ENCODE data around the gene KRABD2.
"Not testable (repeated sequence)": the region's sequence is repeated elsewhere in the genome, so short reads cannot be mapped to it uniquely, and the experiment has no call there.

The KRABD2 gene

DNA sequence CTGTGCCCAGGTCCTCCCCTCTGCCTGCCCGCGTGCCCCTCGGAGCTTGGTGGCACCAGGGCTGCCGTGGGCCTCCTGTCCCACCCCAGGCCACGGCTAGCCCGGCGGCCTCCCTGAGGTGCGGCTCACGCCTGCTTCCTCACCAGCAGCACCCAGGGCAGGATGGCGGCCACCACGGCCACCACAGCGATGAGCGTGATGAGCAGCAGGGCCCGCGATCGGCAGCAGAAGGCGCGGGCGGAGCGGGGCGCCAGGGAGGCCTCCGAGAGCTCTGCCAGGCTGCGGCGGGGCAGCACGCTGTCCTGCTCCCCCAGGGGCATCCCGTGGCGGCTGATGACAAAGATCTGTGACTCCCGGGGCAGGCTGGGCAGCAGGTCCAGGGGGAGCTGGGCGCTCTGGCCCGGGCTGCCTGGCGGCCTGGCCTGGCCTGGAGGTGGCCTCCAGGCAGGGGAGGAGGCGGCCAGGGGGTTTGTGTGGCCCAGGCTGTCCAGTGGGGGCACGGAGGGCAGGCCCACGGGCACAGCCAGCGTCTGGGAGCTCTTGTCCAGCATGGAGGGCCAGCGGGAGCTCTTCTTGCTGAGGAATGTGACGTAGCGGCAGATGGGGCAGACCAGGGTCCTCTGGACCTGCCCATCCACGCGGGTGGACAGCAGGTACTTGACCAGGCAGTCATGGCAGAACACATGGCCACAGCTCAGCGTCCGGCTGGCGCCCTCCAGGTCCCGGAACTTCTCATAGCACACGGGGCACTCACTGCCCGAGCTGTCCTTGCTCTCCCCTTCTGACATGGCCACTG lies 16.4 kb upstream of the KRABD2 start:
- DNase-seq, result no peak

DNA sequence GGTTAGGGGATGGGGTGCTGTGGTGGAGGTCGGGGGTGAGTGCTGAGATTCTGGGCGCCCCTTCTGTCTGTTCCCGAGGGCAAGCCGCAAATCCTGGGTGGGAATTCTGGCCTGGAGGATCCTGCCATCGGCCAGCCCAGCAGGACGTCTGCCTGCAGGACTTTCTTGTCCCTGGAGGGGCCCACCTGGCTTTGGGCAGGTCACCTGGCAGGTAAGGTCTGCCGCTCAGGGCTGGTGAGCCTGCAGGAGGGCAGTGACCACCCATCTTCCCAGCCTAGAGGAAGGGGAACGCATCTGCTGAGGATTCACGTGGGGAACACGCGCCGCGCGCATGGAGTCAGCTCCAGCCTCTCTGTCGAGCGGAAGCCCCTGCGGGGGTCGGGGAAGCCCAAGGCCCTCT lies 15.8 kb upstream of the KRABD2 start:
- no peak for DNase-seq

GRCh38 chr17:8391711-8392110 lies 15.2 kb upstream of the KRABD2 start:
- DNase-seq, result no peak

DNA sequence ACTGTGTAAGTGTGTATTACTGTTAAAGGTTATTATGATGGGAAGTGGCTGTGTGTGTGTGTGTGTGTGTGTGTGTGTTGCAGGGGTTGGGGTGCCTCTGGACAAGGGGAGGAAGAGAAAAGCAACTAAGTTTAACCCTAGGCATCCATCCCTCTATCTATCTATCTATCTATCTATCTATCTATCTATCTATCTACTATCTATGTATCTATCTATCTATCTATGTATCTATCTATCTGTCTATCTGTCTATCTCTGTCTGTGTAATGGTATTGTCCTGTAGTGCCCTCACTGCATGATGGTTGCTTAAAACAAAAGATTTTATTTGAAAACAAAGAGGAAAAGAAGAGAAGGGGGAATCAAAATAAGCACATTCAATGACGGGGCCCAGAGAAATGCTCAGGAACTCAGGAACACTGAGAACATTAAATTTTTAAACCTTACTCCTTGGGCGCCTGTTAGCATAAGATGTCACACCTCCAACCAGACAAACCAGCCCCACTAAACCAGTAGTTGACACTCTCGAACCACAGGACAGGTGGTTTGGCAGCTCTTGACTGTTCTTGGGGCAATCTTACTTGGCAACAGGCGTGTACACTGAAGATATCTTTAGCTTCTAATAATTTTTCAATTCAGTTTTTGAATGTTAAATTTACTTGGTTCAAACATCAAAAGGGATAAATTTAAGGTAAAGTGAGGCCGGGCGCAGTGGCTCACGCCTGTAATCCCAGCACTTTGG lies 11.6 kb upstream of the KRABD2 start:
- no peak for DNase-seq

DNA sequence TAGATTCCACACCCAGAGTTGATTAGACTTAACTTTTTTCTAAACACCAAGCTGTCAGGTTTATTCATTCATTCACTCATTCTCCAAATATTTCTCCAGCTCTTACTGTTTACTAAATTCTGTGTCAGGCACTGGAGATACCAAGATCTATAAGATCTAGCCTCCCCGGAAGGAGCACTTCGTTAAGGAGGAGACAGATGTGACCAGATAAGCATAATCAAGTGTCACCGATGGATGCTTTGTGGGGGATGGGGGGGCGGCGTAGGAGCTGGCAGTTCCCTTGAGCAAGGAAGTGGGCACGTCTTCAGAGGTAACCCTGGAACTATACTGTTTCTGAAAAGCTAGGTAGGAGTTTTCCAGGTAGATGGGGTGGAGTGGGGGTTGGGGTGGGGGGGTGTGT lies 10.3 kb upstream of the KRABD2 start:
- DNase-seq, result no peak

DNA sequence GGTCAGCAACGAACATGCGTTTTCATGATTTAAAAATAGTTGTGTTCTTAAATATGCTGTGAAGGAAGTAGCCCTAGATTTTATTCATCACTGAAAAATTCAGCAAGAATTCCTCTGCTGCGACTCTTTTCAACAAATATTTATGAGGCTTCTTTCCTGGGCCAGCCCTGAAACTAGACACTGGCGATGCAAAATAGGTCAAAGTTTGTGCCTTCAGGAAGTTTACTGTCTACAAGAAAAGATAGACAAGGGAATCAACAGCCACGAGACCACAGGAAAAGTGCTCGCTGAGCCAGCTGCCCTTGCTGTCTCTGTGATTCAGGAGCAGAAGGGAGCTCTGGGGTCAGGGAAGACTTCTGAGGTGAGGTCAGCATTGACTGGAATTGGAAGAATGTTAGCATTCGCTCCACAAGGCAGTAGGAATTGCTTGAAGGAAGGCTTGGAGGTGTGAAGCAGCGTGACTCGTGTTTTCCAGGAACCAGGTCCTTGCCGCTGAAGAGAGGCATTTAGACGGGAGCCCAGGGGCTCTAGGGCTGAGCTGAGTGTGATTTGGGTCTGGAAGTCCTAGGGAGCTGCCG lies 8.4 kb upstream of the KRABD2 start:
- no peak for DNase-seq

- DNase-seq, result peak; percentile 100
These were observed 6.8 kb upstream of the KRABD2 start, which contains the start of gene RPL26 for GRCh38 chr17:8383143-8383822. Gene RPL26, minus strand, starts transcription at chr17:8383193. Its CDS starts 883 bp downstream, at chr17:8382310.

DNA sequence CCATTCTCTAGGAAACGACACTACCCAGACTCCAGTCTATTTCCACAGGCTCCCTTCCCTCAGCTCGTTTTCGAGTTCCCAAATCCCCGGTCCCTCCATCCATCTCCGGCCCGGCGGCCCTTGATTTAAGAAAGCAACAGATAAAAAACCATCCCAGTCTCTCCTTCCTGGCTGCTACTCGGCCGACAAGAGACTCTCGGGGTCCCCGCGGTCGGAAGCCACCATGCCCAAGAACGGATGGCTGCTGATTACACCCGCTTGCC lies 6.3 kb upstream of the KRABD2 start:
- DNase-seq, result no peak

- DNase-seq, result no peak
These were observed 5.8 kb upstream of the KRABD2 start for GRCh38 chr17:8382052-8382879.

- DNase-seq, result no peak
These were observed 3.5 kb upstream of the KRABD2 start for GRCh38 chr17:8380049-8380448.

GRCh38 chr17:8378117-8378516 lies 1.6 kb upstream of the KRABD2 start:
- not testable (repeated sequence) for DNase-seq

DNA sequence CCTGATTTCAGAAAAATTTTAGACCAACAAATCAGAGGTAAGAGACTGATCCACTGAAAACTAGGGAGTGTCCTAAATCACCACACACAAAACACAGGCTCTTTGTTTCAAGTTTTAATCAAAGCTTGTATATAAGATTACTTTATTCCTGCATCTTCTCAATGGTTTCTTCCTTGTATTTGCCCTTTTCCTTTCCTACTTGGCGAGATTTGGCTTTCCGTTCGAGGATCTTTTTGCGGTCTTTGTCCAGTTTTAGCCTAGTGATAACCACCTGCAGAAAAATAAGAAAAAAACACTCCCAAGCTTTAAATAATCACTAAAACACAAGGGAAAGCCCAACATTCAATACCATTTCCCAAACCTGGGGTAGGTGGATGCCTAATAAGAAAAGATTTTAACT lies 918 bp upstream of the KRABD2 start:
- no peak for DNase-seq

- DNase-seq, result peak; percentile 39
These were observed 705 bp downstream of the KRABD2 start for GRCh38 chr17:8375738-8376259.

DNA sequence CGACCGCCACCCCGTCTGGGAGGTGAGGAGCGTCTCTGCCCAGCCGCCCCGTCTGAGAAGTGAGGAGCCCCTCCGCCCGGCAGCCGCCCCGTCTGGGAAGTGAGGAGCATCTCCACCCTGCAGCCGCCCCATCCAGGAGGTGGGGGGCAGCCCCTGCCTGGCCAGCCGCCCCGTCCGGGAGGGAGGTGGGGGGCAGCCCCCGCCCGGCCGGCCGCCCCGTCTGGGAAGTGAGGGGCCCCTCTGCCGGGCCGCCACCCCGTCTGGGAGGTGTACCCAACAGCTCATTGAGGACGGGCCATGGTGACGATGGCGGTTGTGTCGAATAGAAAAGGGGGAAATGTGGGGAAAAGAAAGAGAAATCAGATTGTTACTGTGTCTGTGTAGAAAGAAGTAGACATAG lies 2.6 kb downstream of the KRABD2 start:
- DNase-seq, result not testable (repeated sequence)

GRCh38 chr17:8372422-8372821 lies 4.1 kb downstream of the KRABD2 start:
- no peak for DNase-seq

DNA sequence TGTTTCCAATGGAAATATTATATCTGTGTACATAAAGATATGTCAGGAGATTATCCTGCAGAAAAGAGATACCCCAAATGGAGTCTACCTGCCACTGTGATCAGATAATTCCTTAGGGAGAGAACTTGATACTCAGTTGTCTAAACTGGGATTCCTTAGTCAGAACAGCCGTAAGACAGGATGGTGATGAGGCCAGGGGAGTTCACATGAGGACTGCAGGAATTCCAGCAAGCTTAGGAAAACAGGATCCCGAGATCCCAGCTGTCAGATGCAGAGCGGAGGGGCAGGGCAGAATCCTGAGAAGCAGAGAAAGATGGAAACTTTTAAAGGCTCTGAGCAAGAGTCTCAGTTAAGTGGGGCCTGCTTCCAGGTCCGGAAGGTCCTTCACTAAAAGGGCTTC lies 4.7 kb downstream of the KRABD2 start:
- DNase-seq, result peak; percentile 25

DNA sequence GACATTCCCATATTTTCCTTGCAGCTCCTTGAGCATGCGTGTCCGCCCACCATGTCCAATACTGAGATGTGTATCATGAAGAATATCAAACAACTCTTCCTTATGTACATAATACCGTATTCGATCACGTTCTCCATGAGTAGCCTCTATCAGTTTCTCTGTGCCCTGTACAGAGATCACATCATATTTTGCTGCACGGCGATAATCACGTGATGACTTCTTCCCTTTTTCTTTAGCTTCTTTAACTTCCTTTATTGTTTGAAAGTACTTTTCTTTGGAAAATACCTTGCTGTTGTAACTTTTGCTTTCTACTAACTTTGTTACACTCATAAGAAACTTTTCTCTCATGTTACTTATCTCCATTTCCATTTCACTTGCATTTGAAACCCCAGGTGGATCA lies 6.6 kb downstream of the KRABD2 start:
- no peak for DNase-seq

DNA sequence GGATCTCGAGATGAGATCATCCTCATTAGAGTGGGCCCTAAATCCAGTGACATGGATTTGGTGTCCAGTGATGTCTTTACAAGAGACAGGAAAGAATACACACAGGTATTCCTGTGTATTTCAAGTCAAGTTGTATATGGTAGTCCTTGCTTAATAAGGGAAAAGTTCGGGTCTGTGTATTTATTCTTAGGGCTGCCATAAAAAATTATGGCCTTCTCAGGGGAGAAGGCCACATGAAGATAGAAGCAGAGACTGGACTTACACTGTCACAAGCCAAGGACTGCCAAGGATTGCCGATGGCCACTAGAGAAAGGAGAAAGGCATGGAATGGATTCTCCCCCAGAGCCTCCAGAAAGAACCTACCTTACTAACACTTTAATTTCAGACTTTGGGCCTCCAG lies 8.3 kb downstream of the KRABD2 start:
- DNase-seq, result no peak

DNA sequence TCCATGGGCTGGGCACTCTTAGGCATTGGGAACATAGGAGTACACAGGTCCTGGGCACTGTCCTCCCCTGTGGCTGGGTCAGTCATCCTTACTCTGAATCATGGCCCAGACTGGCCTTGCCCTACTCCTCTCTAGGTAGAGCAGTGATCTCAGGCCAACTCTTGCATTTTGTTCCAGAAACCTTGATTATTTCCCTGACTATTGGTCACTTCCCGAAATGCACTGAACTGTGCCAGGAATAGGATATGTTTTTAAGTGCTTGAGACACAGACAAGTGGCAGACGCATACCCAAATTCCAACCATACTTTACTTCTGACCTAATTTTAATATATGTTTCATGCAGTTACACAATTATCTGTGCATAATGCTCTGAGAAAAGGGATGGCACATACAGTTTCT lies 10.3 kb downstream of the KRABD2 start:
- DNase-seq, result peak; percentile 37

DNA sequence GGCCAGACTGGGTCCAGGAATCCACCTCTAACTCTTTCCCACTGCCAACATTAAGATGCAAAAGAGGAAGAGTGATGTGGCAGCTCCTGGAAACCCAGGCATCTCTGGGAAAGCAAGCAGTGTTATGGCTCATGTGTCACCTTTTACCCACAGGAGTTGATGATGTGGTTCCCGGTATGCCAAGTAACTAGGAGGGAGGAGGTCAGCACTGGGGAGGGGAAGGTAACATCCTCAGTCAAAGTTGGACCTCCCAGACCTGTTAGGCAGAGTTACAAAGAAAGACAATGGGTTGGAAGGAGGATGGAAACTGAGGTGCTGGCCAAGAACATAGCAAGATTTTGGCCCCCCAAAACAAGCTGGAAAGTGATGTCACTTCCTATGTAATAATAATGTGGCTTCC lies 11.4 kb downstream of the KRABD2 start:
- DNase-seq, result no peak

DNA sequence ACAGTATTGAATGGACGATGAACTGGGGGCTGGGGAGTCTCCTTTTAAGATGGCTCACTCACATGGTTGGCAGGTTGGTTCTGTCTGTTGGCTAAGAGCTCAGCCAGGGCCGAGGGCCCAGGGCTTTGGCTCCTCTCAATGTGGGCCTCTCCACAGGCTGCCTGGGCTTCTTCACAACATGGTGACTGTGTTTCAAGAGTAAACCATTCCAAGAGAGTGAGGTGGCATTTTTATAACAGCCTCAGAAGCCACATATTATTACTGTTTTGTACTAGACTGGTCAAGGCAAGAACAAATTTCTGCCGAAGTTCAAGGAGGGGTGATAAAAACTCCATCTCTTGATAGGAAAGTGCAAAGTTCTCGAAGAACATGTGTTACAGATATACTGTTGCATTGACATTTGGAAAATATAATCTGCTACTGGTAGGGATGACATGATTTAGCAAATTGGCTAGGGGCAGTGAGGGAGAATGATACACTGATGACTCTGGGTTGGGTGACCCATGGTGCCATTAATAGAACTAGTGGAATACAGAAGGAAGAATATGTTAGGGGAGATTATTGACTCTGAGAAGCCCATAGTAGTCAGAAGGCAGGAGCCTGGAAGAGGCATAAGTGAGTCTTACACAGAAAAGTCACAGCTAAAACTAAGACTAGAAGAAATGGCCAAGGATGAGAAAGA lies 13.7 kb downstream of the KRABD2 start:
- DNase-seq, result no peak
